Stimulated activated CD4-positive, alpha-beta T cell treated with anti-CD3 and anti-CD28 coated beads, Interleukin-4, amount 100 ng/mL, for 48 hours (primary cell): ENCODE results near the gene KLHL6.

Experiments
- DNase-seq, 2 donors: peaks; one replicate each; pipeline ENCODE4 v3.0.0-alpha.2; 2020; ENCODE audit warnings: low read depth in 2 of 2

Gene KLHL6

GRCh38 chr3:183506674-183507320 is 48.7 kb downstream of the KLHL6 start:
- DNase-seq = no peak

- no peak for DNase-seq
Measured at GRCh38 chr3:183504597-183504996, 50.9 kb downstream of the KLHL6 start.

DNA sequence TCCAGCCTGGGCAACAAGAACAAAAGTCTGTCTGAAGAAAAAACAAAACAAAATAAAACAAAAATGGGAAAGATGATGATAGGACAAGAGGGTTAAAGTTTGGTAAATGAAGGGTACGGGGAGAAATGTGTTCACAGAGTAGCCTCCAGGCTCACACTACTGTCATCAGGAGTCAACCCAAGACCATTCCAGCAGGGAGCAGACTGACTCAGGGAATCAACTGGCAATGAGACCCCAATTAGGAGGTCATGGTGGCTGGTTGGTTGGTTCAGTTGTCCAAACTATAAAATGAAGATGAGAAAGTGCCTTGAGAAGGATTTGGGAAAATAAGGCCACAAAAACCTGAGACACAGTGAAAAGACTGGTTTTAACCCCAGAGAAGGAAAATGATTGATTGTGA is 51.8 kb downstream of the KLHL6 start:
- no peak for DNase-seq

GRCh38 chr3:183502237-183503181 is 53.0 kb downstream of the KLHL6 start:
- no peak for DNase-seq

- DNase-seq = no peak
Measured at GRCh38 chr3:183500981-183501704, 54.4 kb downstream of the KLHL6 start.

DNA sequence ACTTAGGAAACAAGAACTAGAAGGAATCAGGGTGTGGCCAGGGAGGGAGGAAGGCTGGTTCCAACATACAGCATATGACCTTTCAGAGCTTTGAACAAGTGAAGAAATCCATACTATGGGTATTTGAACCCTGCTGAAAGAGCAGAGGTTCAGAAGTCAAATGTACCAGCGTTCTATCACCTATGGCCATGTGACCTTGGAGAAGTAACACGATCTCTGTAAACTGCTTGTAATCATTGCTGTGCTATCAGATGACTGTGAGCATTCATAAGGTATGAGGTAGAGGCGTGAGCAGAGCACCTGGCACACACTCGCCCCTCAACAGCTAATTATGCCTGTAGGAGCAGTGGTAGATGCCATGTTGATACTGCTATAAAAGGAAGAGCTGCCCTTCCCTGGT is 55.2 kb downstream of the KLHL6 start:
- DNase-seq = no peak

- no peak for DNase-seq
Measured at GRCh38 chr3:183498634-183499033, 56.9 kb downstream of the KLHL6 start.

- no peak for DNase-seq
Measured at GRCh38 chr3:183497313-183497712, 58.2 kb downstream of the KLHL6 start.

DNA sequence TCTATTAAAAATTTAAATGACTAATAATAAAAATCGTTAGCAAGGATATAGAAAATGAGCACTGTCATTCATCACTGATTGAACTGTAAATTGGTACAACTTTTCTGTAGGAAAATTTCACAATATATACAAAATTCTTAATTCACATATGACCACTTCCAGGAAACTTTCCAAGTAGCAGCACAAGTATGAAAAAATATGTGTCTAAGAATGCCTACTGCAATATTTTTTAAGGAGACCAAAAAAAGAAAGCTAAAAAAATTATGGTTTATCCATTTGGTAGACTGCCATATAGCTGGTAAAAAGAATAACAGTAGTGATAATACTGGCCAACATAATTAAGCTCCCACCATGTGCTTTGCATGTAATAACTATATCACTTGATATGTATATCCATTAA is 59.2 kb downstream of the KLHL6 start:
- DNase-seq = no peak

DNA sequence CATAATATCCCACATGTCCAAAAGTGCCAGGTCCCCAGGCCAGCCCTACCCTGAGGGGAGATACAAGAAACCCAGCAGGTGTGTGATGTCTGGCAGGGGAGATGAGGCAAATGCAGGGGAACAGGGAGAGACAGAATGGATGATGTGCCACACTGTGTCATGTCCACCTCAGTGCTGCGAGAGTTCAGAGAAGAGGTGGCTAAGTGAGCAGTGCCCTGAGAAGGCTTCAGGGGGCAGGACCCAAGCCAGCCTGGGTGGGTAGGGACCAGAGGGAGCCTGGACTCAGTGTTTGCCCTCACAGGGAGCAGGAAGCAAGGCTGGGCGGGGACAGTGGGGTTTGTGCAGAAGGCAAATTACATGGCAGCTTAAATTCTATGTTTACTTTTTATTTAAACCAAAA is 61.2 kb downstream of the KLHL6 start:
- DNase-seq = no peak

DNA sequence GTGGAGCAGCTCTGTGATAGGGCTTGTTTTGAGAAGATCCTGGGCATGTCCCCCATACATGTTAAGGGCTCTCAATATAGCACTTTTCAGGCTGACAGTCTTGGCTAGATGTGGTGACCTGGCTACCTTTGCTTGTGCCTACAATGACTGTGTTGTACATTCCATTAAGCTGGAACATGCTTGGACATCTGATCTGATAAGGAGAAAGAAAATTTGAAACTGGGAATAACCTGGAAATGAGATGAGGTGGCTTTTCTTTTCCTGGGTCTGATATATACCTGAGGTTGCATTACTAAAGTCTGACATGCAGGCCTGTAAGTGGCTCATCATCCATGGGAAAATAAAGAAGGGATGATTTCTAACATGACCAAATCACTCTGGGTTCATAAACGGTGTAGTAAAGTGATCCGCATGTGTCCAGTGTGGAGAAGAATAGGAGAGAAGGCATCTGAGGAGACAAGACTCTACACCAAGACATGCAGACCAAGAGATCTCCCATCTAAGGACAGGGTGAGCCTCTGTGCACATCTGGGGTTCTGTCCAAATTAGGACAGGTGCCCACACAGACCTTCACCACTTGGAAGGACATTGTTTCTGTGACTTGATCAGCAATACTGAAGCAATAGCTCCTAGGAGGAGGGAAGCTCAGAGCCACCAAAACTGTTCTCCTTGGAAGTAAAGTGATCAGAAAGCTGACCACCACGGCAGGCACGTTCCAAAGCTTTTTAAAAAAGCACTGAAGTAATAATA is 62.0 kb downstream of the KLHL6 start:
- no peak for DNase-seq

- no peak for DNase-seq
Measured at GRCh38 chr3:183492849-183493179, 62.7 kb downstream of the KLHL6 start.

GRCh38 chr3:183491923-183492848 is 63.3 kb downstream of the KLHL6 start:
- DNase-seq = no peak

DNA sequence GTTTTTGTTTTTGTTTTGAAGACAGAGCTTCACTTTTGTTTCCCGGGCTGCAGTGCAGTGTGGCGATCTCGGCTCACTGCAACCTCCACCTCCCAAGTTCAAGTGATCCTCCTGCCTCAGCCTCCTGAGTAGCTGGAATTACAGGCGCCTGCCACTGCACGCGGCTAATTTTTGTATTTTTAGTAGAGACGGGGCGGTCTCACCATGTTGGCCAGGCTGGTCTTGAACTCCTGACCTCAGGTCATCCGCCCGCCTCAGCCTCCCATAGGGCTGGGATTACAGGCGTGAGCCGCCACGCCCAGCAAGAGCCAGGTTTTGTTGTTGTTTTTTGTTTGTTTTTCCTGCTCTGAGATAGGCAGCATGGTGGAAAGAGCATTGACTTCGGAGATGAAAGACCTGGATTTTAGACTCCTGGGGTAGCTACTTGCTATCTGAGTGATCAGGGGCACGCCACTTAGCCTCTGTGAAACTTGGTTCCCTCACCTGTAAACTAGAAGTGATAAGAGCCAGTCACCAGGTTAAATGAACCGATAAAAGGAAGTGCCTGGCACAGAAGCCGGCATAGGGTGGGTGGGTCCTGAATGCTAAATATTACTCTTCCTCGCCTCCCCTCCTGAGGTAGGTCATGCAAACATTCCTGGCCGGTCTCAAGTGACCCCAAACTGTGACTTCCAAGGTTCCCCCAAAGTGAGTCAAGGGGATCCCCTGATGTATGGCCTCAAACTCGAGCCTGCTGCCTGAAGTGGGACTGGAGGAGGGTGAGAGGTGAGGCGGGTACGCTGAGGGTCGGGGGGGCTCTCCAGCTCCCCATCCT is 64.2 kb downstream of the KLHL6 start:
- no peak for DNase-seq

GRCh38 chr3:183490653-183491052 is 64.9 kb downstream of the KLHL6 start:
- no peak for DNase-seq

DNA sequence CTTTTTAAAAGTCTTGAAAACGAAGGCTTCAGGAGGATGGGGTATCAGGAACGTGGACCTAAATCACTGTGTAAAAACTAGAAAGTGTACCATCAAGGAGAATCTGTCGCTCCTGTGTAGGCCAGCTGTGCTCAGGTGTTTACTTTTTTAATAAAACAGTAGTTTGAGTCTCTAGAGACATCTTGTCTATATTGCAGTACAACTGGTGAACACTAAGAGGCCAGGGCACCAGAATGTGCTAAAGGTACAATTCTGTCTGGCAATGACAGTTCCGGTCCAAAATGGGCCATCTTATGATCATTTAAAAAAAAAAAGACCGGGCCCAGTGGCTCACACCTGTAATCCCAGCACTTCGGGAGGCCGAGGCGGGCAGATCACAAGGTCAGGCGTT is 65.3 kb downstream of the KLHL6 start:
- DNase-seq = no peak

DNA sequence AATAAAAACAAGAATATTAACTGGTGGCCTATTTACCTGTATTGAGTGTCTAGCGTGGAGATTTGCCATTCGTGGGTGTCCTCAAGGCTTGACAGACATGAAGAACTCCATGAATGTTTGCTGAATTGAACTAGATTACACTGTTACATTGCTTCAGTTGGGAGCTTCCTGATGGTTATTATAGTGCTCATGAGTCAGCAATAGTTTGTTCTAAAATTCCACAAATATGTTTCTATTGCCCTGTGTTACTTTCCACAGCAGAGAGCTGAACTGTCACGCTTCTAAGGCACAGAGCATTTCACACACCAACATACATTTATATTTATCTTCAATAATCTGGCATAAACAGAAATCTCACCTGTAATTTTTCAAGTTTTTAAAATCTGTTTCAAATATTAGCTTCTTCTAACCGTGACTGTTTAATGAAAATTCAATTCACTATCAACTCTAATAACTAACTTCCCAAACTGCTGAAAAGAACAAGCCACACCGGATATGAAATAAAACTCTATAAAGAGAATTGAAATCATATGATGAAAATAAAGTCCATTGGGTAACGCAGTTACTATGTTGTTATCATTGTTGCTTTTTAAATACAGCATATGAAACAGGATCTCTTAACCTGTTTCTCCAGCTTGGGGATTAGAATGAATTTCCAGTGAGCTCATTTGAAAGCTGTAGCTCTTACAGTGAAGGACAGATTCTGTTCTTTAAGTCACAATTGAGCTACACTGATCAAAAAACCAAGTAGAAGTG is 65.9 kb downstream of the KLHL6 start:
- no peak for DNase-seq

- no peak for DNase-seq
Measured at GRCh38 chr3:183488343-183488742, 67.2 kb downstream of the KLHL6 start.

DNA sequence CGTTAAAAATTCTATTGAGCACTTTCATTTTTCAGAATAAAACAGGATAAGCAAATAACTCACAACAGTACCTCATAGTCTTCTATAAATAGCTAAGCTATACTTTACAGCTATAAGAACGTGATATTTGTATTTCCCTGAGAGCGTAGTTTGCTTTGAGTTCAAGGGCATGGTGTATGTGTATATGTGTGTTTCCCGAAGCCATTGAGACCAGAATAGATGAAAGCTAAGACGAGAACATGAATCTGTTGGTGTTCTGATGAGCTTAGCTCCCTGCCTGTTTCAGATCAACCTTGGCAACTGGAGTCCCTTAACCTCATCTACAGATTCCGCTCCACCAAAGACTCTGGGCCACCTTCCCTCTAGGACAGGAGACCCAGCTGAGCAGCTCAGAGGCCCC is 67.6 kb downstream of the KLHL6 start:
- DNase-seq = no peak
